Measurements from ENCODE around the gene INHBE. TPM values are rescaled to one million over a fixed set of nuclear protein-coding genes. Genes with fewer than 3 reads are reported as not detected.

Gene INHBE
- total RNA-seq, 1 experiment from 2014 or later = 10.1 TPM

- Histone ChIP-seq H3K9ac (ENCODE audit: extremely low read depth, insufficient read length, low read length) (no peak overlapping the region), H4K20me1 (ENCODE audit: control insufficient read depth, insufficient read depth, insufficient read length) (no peaks in the 10 kb centered on the region), H3K23ac (ENCODE audit: insufficient read length, low read depth, low read length) (no peak overlapping the region), H2BK12ac (ENCODE audit: insufficient read length, low read depth, low read length) (no peak overlapping the region), H2BK120ac (ENCODE audit: low read depth, low read length, poor library complexity, severe bottlenecking) (no peak overlapping the region), H4K91ac (ENCODE audit: insufficient read length, low read depth, low read length) (no peak overlapping the region), H3K23me2 (ENCODE audit: insufficient read length, low read depth, low read length, poor library complexity, severe bottlenecking) (no peaks in the 10 kb centered on the region), H2BK15ac (ENCODE audit: low read depth, low read length) (no peak overlapping the region), H3K79me2 (ENCODE audit: insufficient read depth, low read length) (no peaks in the 10 kb centered on the region), H3K4me2 (ENCODE audit: insufficient read depth, insufficient read length, low read length) (no peak overlapping the region), H3K14ac (ENCODE audit: insufficient read depth, low read length) (no peak overlapping the region), H2AFZ (ENCODE audit: low read length) (no peak overlapping the region), H3T11ph (ENCODE audit: low read length) (no peak overlapping the region), H3K4ac (ENCODE audit: low read depth, low read length) (no peak overlapping the region), H2BK5ac (ENCODE audit: insufficient read length, low read length) (no peak overlapping the region), H3K27me3 (ENCODE audit: insufficient read depth, low read length) (no peaks in the 10 kb centered on the region), H3K27ac (ENCODE audit: insufficient read length, low read depth, low read length) (no peak overlapping the region), H2BK20ac (ENCODE audit: low read depth, low read length, poor library complexity, severe bottlenecking) (no peak overlapping the region), H2AK5ac (ENCODE audit: insufficient read length, low read length) (no peak overlapping the region), H3K79me1 (ENCODE audit: insufficient read depth, low read depth, low read length, poor library complexity, severe bottlenecking) (no peaks in the 10 kb centered on the region), H3K18ac (ENCODE audit: insufficient read length, low read depth, low read length) (no peak overlapping the region), H4K8ac (replicated peaks; ENCODE audit: insufficient read length, low read depth, low read length) (no peak overlapping the region), H3K56ac (ENCODE audit: insufficient read length, low read depth, low read length) (no peak overlapping the region), H3K9me3 (ENCODE audit: control insufficient read depth, low read depth, low read length) (no peaks in the 10 kb centered on the region), H4K5ac (ENCODE audit: insufficient read length, low read depth, low read length) (no peak overlapping the region), H3K4me1 (ENCODE audit: insufficient read depth, low read length) (no peaks in the 10 kb centered on the region)
- H3K4me1 Mint-ChIP-seq = no peaks in the 10 kb centered on the region
- TF ChIP-seq CTCF (conservative IDR thresholded peaks at IDR 0.05) = no peak
- DNase-seq = no peak
- H3K27ac Mint-ChIP-seq = no peak overlapping the region
- WGBS (ENCODE audit: extremely low coverage, insufficient read length, low lambda C conversion rate) = no CpG with 5 or more reads among the region's 5 CpGs
- 0 out of 2 replicates have a peak, but pooled peaks cover 4% of the 10 kb centered on the region for H3K27me3 Mint-ChIP-seq (ENCODE audit: low read depth)
- H3K36me3 Mint-ChIP-seq (ENCODE audit: insufficient read depth in 1 of 3, low read depth in 3 of 3) = peaks cover 2 to 8% (median 6%) of the 10 kb centered on the region in 3 experiments; a peak in 4 of 7 replicates
- peaks cover 9 to 13% of the 10 kb centered on the region in 2 experiments for H3K9me3 Mint-ChIP-seq
- no peak overlapping the region for H3K4me3 Mint-ChIP-seq
These were observed 10.4 kb upstream of the INHBE start for GRCh38 chr12:57444744-57445143.

Data from H9 (cell line).